ENCODE results near the gene WNT2.
"Not testable (repeated sequence)": the region's sequence is repeated elsewhere in the genome, so short reads cannot be mapped to it uniquely, and the experiment has no call there.

The WNT2 gene

GRCh38 chr7:117308891-117309290 lies 14.0 kb downstream of the WNT2 start:
- no peak for DNase-seq (ENCODE audit: low read depth, low spot score)

GRCh38 chr7:117302396-117302795 lies 20.5 kb downstream of the WNT2 start:
- no peak for DNase-seq (ENCODE audit: low read depth, low spot score)

- DNase-seq (ENCODE audit: low read depth, low spot score): not testable (repeated sequence)
Measured at GRCh38 chr7:117300506-117300905, 22.4 kb downstream of the WNT2 start.

- DNase-seq (ENCODE audit: low read depth, low spot score): no peak
Measured at GRCh38 chr7:117297606-117298005, 25.3 kb downstream of the WNT2 start.

- no peak for DNase-seq (ENCODE audit: low read depth, low spot score)
Measured at GRCh38 chr7:117296066-117296465, 26.8 kb downstream of the WNT2 start.

GRCh38 chr7:117285826-117286225 lies 37.0 kb downstream of the WNT2 start:
- no peak for DNase-seq (ENCODE audit: low read depth, low spot score)

GRCh38 chr7:117284692-117285091 lies 38.2 kb downstream of the WNT2 start:
- no peak for DNase-seq (ENCODE audit: low read depth, low spot score)

- no peak for DNase-seq (ENCODE audit: low read depth, low spot score)
Measured at GRCh38 chr7:117283779-117284178, 39.1 kb downstream of the WNT2 start.

GRCh38 chr7:117283371-117283770 lies 39.5 kb downstream of the WNT2 start:
- no peak for DNase-seq (ENCODE audit: low read depth, low spot score)

GRCh38 chr7:117282239-117282812 lies 40.5 kb downstream of the WNT2 start:
- DNase-seq (ENCODE audit: low read depth, low spot score): no peak

GRCh38 chr7:117281562-117281961 lies 41.3 kb downstream of the WNT2 start:
- DNase-seq (ENCODE audit: low read depth, low spot score): no peak

GRCh38 chr7:117279931-117280557 lies 42.8 kb downstream of the WNT2 start:
- DNase-seq (ENCODE audit: low read depth, low spot score): no peak

GRCh38 chr7:117279203-117279602 lies 43.7 kb downstream of the WNT2 start:
- DNase-seq (ENCODE audit: low read depth, low spot score): no peak

GRCh38 chr7:117278040-117278439 lies 44.8 kb downstream of the WNT2 start:
- no peak for DNase-seq (ENCODE audit: low read depth, low spot score)

GRCh38 chr7:117277576-117277975 lies 45.3 kb downstream of the WNT2 start:
- no peak for DNase-seq (ENCODE audit: low read depth, low spot score)

- DNase-seq (ENCODE audit: low read depth, low spot score): no peak
Measured at GRCh38 chr7:117274951-117275350, 47.9 kb downstream of the WNT2 start.

GRCh38 chr7:117273814-117274225 lies 49.0 kb downstream of the WNT2 start:
- DNase-seq (ENCODE audit: low read depth, low spot score): no peak

- DNase-seq (ENCODE audit: low read depth, low spot score): no peak
Measured at GRCh38 chr7:117273325-117273724, 49.5 kb downstream of the WNT2 start.

GRCh38 chr7:117272017-117272759 lies 50.7 kb downstream of the WNT2 start:
- DNase-seq (ENCODE audit: low read depth, low spot score): no peak

- DNase-seq (ENCODE audit: low read depth, low spot score): no peak
Measured at GRCh38 chr7:117271566-117271965, 51.3 kb downstream of the WNT2 start.

GRCh38 chr7:117270371-117270770 lies 52.5 kb downstream of the WNT2 start:
- no peak for DNase-seq (ENCODE audit: low read depth, low spot score)

GRCh38 chr7:117269886-117270285 lies 53.0 kb downstream of the WNT2 start:
- DNase-seq (ENCODE audit: low read depth, low spot score): no peak

- no peak for DNase-seq (ENCODE audit: low read depth, low spot score)
Measured at GRCh38 chr7:117269417-117269816, 53.4 kb downstream of the WNT2 start.
